Cerebellar cortex (tissue), 1 donor: ENCODE results near the gene RXRA.
"Not testable (repeated sequence)": the region's sequence is repeated elsewhere in the genome, so short reads cannot be mapped to it uniquely, and the experiment has no call there.

Experiments used
- DNase-seq: peaks from one replicate; pipeline ENCODE4 v3.0.0-alpha.2; 2015; ENCODE audit warnings: low spot score

RXRA gene

DNA sequence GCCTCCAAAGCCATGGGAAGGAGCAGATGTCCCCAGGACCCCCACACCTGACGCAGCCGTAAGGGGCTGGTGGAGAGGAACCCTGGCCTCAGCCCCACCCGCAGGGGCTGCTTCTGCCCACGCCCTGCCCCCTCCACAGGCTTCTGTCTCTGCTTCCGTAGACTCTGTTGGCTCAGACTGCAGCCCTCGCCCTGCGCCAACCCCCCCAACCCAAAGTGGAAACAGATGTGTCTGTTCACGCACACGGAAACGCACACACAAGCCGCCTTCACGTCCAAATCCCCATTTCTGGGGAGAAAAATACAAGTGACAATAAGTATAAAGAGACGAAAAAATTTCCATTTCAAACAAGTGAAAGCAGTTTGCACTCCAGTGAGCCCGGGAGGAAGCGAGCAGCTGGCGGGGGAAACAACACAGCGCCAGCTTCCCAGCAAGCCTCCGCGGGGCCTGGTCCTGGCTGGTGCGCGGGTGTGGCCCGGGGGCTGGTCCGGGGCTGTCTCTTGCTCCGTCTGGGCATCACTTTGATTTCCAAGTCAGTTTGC, 32.6 kb upstream of the RXRA start:
- no peak for DNase-seq

GRCh38 chr9:134294153-134295071, 31.8 kb upstream of the RXRA start:
- no peak for DNase-seq

DNA sequence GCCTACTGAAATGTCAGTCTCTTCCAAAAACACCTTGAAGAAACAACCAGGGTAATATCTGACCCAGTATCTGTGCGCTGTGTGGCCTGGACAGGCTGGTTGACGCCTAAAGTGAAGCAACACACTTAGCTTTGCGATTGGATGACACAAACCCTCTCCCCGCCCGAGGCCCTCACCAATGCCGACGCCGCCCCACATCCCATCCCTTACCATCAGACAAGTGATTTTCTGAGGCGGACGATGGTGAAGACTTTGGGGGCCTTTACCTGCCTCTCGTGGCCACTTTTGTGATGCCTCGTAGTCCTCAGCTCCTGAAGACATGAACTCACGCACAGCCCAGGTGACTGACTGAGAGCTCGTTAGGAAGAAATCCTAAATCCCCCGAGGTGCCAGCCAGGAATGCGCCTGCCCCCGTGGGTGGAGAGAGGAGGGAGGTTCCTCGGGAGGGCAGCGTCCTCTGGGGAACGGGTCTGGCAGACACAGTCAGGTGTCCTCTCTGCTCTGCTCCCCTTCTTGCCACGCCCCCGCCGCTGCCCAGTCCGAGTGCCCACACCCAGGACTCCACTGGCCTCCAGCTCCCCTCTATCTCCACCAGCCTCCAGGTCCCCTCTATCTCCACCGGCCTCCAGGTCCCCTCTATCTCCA, 31.0 kb upstream of the RXRA start:
- no peak for DNase-seq

DNA sequence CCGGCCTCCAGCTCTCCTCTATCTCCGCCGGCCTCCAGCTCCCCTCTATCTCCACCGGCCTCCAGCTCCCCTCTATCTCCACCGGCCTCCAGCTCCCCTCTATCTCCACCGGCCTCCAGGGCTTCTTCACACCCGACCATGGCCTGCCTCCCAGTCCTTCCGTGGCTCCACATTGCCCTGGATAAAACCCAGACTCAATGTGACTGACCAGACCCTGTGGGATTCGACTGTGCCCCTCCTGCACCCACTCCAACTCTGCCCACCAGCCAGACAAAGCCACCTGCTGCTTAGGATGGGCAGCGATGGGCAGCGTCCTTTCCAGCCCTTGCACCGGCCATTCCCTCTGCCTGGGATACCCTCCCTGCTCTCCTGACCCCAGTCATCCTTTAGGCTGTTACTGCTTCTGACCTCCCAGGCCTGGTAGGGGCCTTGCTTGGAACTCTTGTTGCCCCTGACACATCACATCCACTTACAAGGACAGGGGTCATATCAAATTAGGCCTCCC, 30.5 kb upstream of the RXRA start:
- no peak for DNase-seq

- no peak for DNase-seq
Observed at GRCh38 chr9:134296301-134297082, 29.8 kb upstream of the RXRA start.

- no peak for DNase-seq
Observed at GRCh38 chr9:134297083-134297410, 29.2 kb upstream of the RXRA start.

DNA sequence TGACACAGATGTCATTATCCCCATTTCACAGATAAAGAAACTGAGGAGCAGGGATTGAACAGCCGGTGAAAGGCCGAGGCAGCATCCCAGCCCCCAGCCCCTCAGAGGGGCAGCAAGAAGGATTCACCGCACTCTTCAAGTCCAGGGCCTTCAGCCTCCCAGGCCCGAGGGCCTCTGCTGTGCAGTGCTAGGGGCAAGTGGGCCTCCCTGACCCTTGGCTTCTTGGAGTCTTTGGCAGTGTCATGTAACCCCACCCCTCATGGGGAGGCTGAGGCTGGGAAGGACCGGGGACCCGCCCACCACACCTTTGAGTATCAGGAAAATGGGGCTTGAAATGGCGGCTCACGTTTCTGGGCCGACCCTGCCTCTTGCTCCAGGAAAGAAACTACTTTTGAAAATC, 28.7 kb upstream of the RXRA start:
- no peak for DNase-seq

GRCh38 chr9:134298000-134298399, 28.3 kb upstream of the RXRA start:
- no peak for DNase-seq

GRCh38 chr9:134299068-134299467, 27.2 kb upstream of the RXRA start:
- DNase-seq: no peak

GRCh38 chr9:134299883-134300282, 26.4 kb upstream of the RXRA start:
- no peak for DNase-seq

- DNase-seq: no peak
Observed at GRCh38 chr9:134301387-134302129, 24.7 kb upstream of the RXRA start.

GRCh38 chr9:134302130-134302817, 24.0 kb upstream of the RXRA start:
- no peak for DNase-seq

DNA sequence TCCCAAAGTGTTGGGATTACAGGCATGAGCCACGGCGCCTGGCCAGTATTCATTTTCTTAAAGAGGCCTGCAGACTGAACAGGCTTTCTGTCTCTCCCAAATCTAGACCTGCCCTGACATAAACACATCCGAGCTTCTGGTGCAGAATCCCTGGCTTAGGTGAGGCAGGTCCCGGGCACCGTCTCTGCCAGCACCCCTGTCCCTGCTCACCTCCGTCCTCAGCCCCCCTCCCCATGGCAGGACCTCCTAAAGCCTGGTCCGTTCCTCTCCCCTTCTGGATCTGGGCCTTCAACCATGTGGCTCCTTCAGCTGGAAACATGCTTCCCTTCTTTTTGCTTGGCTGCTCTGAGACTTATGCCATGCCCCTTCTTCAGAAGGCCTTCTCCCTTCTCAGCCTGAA, 22.7 kb upstream of the RXRA start:
- DNase-seq: no peak

- DNase-seq: no peak
Observed at GRCh38 chr9:134304261-134304660, 22.0 kb upstream of the RXRA start.

DNA sequence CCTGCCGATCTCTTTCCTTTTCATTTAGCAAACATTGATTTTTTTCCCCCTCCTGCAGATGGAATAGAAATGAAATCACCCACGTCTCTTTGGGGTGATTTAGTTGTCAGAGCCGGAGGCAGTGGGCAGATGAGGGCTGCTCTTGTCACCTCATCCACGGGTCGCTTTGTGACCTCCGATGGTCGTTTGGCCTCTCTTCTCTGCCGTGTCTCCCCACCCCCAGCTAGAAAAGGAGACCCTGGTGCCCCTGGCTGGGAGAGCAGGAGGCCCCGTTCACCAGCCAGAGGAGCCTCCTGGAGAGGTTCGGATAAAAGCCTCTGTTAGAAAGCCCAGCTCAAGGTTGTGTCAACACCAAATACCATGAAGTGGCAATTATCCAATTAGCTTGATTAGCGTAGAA, 21.6 kb upstream of the RXRA start:
- DNase-seq: no peak

- DNase-seq: no peak
Observed at GRCh38 chr9:134305533-134305932, 20.7 kb upstream of the RXRA start.

DNA sequence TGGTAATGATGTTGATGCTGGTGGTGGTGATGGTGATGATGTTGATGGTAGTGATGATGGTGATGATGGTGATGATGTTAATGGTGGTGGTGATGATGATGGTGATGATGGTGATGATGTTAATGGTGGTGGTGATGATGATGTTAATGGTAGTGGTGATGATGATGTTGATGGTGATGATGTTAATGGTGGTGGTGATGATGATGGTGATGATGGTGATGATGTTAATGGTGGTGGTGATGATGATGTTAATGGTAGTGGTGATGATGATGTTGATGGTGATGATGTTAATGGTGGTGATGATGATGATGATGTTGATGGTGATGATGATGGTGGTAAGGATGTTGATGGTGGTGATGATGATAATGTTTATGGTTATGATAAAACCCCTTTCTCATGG, 20.2 kb upstream of the RXRA start:
- DNase-seq: not testable (repeated sequence)

GRCh38 chr9:134306636-134307600, 19.3 kb upstream of the RXRA start:
- no peak for DNase-seq

- DNase-seq: no peak
Observed at GRCh38 chr9:134307674-134308638, 18.3 kb upstream of the RXRA start.
